ENCODE results near the gene NEIL3.

The NEIL3 gene, protein sequence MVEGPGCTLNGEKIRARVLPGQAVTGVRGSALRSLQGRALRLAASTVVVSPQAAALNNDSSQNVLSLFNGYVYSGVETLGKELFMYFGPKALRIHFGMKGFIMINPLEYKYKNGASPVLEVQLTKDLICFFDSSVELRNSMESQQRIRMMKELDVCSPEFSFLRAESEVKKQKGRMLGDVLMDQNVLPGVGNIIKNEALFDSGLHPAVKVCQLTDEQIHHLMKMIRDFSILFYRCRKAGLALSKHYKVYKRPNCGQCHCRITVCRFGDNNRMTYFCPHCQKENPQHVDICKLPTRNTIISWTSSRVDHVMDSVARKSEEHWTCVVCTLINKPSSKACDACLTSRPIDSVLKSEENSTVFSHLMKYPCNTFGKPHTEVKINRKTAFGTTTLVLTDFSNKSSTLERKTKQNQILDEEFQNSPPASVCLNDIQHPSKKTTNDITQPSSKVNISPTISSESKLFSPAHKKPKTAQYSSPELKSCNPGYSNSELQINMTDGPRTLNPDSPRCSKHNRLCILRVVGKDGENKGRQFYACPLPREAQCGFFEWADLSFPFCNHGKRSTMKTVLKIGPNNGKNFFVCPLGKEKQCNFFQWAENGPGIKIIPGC

DNA sequence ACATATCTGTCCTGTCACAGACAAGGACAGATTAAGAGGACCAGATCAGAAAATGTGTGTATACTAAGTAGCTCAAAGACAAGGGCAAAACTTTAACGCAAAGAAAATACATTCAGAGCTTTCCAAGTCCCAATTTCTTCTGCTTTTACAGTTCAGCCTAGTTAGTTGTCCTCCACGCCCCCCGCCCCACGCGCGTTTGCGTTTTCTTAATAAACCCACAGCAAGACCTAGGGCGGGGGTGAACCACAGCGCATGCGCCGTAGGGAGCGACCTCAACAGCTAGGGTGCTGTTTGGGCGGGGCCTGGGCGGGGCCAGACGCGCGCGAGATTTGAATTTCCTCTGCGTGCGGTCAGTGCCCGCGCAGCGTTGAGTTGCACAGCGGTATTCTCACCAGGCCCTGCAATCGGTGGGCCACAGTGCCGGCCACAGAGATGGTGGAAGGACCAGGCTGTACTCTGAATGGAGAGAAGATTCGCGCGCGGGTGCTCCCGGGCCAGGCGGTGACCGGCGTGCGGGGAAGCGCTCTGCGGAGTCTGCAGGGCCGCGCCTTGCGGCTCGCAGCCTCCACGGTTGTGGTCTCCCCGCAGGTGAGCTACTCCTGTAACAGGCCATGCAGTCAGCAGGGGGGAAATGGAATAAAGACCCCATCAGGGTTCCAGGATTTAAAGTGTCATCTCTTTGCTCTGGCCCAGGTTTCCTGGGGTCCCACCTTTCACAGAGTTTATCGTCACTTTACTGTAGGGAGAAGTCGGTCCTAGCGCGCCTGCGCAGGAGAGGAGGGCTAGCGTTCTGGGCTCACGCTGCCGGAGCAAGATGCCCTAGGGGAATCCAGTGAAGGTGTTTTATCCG is at the start of gene NEIL3:
Gene NEIL3 (plus strand): TSS at position 353 of the 850 bp plus-strand sequence. CDS start 80 bp downstream, at position 433.
- DNase-seq, result peak; percentile 51

GRCh38 chr4:177263818-177264217 is 45.9 kb upstream of the NEIL3 start:
- no peak for DNase-seq

GRCh38 chr4:177264788-177265422 is 44.8 kb upstream of the NEIL3 start:
- DNase-seq, result no peak

- no peak for DNase-seq
Measured at GRCh38 chr4:177265729-177266128, 43.9 kb upstream of the NEIL3 start.

- DNase-seq, result no peak
Measured at GRCh38 chr4:177266506-177266905, 43.2 kb upstream of the NEIL3 start.

DNA sequence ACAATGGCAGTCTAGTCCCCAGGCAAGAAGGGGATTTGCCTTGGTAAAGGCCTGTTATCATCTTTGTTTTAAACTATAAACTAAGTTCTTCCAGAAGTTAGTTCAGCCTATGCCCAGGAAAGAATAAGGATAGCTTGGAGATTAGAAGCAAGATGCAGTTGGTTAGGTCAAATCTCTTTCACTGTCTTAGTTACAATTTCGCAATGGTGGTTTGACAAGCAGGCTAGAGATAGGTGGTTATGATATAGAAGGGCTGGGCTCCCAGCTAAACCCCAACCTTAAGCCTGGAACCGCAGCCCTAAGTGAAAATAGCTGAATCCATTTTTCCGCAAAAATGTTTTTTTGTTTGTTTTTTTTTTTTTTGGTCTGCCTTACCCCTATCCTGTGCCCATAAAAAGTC is 41.8 kb upstream of the NEIL3 start:
- DNase-seq, result no peak

- no peak for DNase-seq
Measured at GRCh38 chr4:177271091-177271490, 38.6 kb upstream of the NEIL3 start.

GRCh38 chr4:177271915-177272766 is 37.5 kb upstream of the NEIL3 start:
- no peak for DNase-seq

GRCh38 chr4:177275999-177276398 is 33.7 kb upstream of the NEIL3 start:
- DNase-seq, result no peak

DNA sequence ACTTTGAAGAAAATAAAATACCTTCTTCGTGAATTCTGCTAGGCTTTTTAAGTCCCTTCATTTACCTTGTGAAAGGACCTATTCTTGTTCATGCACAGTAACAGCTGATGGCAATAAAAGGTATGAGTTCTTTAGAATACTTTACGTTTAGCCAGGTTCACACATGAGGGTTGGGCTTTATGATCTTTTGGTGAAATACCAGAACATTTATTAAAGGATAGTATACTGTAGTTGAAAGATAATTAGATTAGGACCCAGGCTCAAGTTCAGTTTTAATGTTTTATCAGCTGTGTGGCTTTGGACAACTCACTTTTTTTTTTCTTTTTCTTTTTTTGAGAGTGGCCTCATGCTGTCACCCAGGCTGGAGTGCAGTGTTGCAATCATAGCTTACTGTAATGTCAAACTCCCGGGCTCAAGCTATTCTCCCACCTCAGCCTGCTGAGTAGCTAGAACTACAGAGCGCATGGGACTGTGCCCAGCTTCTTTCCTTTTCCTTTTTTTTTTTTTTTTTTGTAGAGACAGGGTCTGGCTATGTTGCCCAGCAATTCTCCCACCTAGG is 28.2 kb upstream of the NEIL3 start:
- no peak for DNase-seq

- no peak for DNase-seq
Measured at GRCh38 chr4:177282284-177282835, 27.3 kb upstream of the NEIL3 start.

- no peak for DNase-seq
Measured at GRCh38 chr4:177283167-177283566, 26.5 kb upstream of the NEIL3 start.

GRCh38 chr4:177285953-177286352 is 23.7 kb upstream of the NEIL3 start:
- DNase-seq, result no peak

DNA sequence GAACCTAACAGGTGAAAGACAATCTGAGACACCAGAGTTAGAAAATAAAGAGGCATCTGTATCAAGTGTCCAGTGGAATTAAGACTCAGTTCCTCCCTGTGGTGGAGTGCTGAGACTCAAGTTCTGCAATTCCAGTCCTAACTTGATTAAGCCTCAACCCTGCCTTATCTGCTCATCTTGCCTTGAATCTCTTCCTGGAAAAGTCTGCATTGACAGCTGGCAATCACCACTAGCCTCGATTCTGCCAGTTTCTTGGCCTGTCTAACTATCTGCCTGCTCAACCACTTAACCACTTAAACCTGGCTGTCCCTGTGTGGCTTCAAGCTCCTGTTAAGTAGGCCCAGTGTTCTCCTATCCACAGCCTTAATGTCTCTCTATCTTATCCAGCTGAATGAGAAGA is 22.4 kb upstream of the NEIL3 start:
- no peak for DNase-seq

DNA sequence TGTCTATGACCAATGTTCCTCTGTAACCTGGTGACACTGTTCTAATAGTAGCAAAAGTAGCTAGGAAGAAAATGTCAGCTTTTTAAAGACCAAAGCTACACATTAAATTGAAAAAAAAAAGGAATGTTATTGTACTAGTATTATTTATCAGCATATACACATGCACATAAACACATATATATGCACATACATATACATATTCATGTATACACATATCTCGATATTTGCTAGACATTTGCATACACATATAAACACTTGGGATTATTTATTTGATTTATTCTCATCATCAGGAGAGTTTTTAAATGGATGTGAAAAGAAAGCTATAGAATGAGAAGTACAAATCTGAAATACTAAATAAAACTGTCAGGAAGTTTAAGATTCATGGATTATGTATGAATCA is 21.3 kb upstream of the NEIL3 start:
- no peak for DNase-seq

- DNase-seq, result no peak
Measured at GRCh38 chr4:177290780-177291179, 18.9 kb upstream of the NEIL3 start.

DNA sequence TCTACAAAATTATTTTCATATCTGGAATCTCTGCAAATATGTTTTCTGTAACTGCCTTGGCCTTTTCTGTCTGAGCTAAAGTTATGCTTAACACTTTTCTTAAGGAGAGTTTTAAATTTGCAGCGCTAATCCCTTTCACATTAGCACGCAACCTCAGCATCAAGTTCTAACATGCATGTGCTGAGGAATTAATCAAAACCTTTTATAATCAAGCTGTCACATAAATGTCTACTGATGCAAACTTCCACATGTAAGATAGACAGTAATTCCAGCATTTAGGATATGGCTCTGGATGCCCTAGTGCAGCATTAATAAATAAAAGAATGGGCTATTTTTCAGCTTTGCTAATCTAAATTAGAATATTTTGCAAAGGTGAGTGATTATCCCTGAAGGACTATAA is 17.5 kb upstream of the NEIL3 start:
- DNase-seq, result no peak

- no peak for DNase-seq
Measured at GRCh38 chr4:177293208-177294033, 16.3 kb upstream of the NEIL3 start.

DNA sequence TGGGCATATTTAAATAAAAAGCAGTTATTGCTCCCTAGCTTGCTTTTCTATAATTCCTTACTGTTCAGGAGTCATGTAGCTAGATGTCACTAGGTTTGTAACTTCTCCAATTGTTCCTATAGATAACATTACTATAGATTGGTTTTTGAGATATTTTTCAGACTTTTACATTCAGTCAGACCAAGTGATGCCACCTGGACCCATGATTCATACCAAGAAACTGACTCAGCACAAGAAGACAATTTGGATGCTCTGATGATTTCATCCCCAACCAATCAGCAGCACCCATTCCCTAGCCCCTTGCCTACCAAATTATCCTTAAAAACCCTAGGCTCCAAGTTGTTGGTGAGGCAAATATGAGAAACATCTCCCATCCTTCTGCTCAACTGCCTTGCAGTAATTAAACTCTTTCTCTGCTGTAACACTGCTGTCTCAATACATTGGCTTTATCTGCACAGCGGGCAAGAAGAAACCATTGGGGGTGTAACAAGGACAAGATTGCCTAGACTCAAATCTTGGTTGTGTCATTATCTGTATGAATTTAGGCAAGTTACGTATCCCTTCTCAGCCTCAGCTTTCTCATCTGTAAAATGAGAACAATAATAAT is 11.8 kb upstream of the NEIL3 start:
- DNase-seq, result no peak

DNA sequence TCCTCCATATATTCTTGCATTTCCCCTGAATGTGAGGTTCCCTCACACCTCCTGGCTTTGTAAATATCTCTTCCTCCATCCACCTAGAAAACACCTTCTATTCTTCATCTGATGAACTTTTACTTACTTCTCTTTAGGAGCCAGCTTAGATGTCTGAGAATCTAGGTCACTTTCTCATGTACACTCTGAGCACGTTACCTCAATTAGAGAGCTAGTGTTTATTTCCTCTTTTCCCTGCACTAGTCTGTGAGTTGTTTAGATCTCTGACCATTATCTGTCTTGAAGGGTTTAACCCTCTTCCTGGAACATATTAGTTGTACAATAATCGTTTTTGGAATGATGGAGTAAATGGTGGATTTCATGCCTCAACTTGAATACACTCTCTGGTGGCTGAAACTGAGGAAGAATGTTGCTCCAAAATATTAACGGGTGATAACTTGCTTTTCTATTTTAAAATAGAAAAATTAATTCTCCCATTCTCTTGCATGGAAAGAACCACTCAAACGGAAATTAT is 8.5 kb upstream of the NEIL3 start:
- no peak for DNase-seq

All from KG1 (cell line).